NCI-H2196 treated with DMSO at 0.1 percent for 48 hours (cell line): ENCODE results near the gene ATP1A3.
"Not testable (repeated sequence)": the region's sequence is repeated elsewhere in the genome, so short reads cannot be mapped to it uniquely, and the experiment has no call there.

Experiments
- DNase-seq: peaks from one replicate; lab custom pipeline; 2025; ENCODE audit not compliant: unreplicated experiment; lab: John Stamatoyannopoulos, UW

Gene ATP1A3

GRCh38 chr19:41993612-41994483, at the start of gene ATP1A3:
ATP1A3 (minus strand) TSS chr19:41994230; CDS start chr19:41994076, 154 bp downstream.
- peak; percentile 76 for DNase-seq

- DNase-seq, result no peak
Measured at GRCh38 chr19:42042455-42043170, 48.6 kb upstream of the ATP1A3 start.

- DNase-seq, result not testable (repeated sequence)
Measured at GRCh38 chr19:42040491-42040890, 46.5 kb upstream of the ATP1A3 start.

DNA sequence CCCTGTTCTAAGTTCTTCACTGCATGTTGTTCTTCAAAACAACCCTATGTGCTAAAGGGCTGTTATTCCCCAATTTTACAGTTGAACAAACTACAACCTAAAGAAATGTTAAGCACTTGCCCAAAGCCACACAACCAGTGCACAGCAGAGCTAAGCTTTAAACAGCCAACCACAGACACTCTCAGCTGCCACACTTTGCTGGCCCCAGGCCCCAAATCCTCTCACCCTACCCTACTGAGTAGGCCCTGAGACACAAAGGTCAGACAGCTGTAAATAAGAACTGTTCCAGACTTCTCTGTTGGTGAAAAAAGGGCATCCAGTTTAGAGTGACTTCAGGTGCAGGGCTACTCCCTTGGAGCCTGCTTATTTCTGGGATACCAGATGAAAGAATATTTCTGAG, 46.0 kb upstream of the ATP1A3 start:
- no peak for DNase-seq

- no peak for DNase-seq
Measured at GRCh38 chr19:42038666-42039065, 44.6 kb upstream of the ATP1A3 start.

DNA sequence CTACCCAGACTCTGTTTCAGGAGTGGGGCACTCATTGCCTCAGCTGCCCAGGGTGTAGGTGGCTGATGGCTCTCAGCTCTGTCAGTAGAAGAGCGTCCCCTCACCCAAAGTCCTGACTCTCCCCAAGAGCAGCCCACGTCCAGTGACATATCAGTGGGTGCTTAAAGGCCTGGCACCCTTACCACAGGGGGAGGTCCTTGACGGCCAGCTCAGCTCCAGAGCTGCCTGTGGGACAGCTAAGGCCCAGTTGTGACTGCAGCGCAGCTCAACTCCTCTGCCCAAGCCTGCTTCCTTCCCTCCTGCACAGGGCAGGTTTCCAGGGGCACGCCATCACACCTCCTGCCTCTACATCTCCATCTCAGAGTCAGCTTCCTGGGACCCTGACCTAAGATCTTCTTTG, 43.6 kb upstream of the ATP1A3 start:
- no peak for DNase-seq

GRCh38 chr19:42034640-42035391, 40.8 kb upstream of the ATP1A3 start:
- peak; percentile 35 for DNase-seq

DNA sequence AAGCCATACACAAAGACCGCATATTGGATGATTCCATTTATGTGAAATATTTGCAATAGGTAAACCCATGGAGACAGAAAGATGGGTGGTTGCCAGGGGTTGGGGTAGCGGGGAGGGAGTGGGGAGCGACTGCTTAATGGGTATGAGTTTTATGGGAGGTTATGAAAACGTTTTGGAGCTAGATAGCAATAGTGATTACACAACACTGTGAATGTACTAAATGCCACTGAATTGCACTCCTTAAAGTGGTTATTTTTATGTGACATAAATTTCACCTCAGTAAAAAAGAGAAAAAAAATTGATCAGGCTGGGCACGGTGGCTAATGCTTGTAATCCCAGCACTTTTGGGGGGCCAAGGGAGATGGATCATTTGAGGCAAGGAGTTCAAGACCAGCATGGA, 39.4 kb upstream of the ATP1A3 start:
- no peak for DNase-seq

GRCh38 chr19:42032431-42032830, 38.4 kb upstream of the ATP1A3 start:
- DNase-seq, result peak; percentile 58

GRCh38 chr19:42030645-42031440, 36.8 kb upstream of the ATP1A3 start:
- no peak for DNase-seq

- no peak for DNase-seq
Measured at GRCh38 chr19:42028304-42029216, 34.5 kb upstream of the ATP1A3 start.

DNA sequence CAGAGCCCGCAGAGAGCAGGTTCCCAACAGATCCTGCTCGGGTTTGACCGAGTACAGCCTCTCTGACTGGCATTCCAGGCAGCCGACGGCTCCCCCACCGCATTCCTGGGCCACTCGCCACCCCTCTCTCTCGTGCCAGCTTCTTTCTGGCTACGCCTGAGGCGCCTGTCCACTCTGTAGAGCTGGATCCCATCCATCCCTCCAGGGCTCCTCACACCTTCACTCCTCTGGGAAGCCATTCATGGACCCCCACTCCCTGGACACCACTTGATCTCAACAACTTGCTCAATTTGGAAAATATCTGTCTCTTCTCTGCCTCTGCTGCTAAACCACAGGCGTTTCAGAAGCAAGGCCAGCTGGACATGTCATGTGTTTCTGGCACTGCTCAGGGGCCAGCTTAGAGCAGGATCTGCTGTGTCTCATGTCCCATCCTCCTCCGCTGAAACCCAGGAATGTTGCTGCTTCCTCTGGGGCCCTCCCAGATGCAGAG, 30.6 kb upstream of the ATP1A3 start:
- no peak for DNase-seq

- DNase-seq, result no peak
Measured at GRCh38 chr19:42023943-42024260, 29.9 kb upstream of the ATP1A3 start.

DNA sequence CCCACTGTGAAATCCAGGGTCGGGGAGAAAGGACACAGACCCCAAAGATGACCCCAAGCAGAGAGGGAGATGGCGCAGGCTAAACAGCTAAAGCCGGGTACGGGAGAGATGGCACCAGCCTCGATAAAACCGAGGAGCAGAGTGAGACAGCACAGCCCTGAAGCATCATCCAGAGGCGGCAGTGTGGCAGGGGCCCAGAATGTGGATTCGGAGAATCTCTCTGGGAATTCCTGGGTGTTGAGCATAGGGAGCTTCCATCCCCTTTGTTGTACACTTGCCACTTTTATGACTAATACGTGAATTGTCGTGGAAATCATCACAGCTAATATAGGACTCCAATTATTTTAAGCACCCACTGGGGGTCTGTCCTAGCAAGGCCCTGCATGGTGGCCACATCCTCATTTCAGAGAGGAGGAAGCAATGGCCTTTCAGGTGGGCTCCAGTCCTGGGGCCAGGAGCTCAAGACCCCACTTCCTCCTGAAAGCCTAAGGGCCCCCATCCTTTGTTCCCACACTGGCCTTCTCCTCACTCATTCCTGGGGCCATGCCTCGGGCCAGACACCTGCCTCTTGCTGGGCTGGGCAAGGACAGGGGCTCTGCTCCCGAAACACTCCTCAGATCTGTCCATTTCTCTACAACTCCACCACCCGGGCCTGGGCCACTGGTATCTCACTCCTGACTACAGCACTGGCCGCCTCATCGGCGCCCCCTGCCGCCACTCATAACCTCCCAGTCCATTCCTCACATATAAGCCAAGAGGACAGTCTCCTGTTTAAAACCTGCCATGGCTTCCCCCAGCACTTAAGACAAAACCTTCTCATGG, 29.3 kb upstream of the ATP1A3 start:
- no peak for DNase-seq

DNA sequence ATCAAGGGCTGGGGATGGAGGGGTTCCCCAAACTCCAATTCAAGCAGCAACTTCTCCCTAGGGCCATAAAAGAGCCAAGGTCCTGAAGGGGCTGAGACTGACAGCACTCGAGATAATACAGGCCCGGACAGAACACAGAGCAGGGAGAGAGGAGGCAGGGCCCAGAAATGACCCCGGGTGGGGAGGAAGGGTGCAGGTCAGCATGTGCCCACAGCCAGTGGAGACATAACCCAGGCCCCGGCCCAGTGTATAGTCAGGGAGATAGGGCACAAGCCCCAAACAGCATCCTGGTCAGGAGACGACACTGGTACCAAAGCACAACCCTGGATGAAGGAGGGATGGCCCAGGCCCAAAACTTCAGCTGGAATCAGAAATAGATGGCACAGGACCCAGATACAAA, 28.6 kb upstream of the ATP1A3 start:
- no peak for DNase-seq

GRCh38 chr19:42021185-42021584, 27.2 kb upstream of the ATP1A3 start:
- no peak for DNase-seq

DNA sequence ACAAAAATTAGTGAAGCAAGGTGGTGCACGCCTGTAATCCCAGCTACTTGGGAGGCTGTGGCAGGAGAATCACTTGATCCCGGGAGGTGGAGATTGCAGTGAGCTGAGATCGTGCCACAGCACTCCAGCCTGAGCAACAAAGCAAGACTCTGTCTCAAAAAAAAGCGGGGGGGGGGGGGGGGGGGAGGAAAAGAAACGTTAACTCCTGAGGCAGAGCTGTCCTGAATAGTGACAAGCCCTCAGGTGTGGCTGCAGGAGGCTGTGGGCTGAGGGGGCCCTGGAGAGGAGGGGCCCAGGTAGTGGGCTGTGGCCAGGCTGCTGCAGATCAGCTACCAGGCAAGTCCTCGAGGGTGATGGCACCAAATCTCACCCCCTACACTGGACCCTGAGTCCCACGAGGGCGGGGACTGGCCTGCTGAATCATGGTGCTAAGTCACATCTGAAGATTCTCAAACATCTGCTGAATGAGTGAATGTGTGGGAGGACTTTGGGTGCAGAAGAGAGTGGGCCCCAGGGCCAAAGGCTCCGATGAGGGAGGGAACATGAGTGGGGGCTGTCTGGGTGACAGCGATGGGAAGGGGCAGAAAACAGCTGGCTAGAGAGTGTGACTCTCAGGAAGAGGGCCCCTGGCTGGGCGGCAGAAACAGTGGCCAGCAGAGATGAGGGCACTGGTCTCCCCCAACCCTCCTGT, 24.6 kb upstream of the ATP1A3 start:
- DNase-seq, result no peak

DNA sequence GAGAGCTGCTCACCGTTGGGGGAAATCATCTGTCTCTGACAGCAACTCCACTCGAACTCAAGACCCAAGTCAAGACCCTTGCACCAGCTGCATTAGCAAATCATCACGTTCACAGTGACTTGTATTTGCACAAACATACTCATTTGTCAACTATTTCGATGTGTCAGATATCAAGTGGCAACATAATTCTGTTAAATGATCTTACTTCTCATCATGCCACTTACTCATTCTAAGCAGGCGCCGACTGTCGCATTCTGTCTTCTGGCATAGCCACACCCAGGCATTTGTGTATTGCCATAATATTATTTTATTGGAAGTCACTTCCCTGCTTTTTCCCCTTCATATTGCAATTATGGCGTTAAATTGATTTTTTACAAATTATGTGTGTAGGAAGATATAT, 23.0 kb upstream of the ATP1A3 start:
- DNase-seq, result no peak
